Lower leg skin (tissue), 3 donors: ENCODE results near the gene CCDC177.

Source experiments
- POLR2A ChIP-seq, 2 donors: fragments of 450-650 bp; IDR thresholded peaks; one replicate each; pipeline ENCODE4 v1.6.1; 2016 to 2017; ENCODE audit warnings: antibody characterized with exemption in 2 of 2, mild to moderate bottlenecking in 1 of 2, moderate library complexity in 1 of 2
- TF ChIP-seq, protein P1 (sequence below), 3 donors: fragments of 450-650 bp; IDR thresholded peaks; one replicate each; pipeline ENCODE4 v1.5.1; 2016; ENCODE audit warnings: antibody characterized with exemption in 3 of 3, mild to moderate bottlenecking in 3 of 3, moderate library complexity in 2 of 3

DNA sequence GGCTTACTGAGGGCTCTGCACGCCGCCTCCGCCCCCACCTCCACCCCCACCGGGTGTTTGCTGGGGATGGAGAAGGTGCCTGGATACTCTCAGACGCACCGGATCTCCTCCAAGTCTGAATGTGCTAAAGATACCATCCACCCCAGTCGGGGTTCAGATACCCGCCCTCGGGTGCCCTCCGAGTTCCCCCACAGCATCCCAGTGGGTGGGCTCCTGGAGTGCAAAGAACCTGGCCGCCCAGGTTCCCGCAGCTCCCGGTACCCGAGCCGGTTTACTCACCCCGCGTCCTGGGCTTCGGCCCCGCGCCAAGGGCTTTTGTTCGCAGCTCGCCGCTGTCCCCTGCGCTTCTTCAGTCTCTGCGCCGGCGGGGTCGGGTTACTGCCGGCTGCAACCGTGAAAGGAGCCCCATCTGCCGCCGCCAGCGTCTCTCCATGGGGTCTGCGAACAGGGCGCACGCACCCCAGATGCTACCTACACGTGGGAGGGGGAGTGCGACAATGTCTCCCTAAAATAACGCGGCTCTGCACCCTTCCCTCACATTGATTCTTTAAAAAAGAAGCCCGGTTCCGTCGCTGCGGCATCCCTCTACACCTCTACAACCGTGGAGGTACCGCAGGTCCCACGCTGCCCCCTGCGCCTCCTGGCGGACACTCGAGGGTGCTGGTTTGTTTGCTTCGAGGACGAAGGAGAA is at the start of gene CCDC177:
- no peak for TF ChIP-seq POLR2A (IDR thresholded peaks at IDR 0.05)
- TF ChIP-seq, protein P1, sequence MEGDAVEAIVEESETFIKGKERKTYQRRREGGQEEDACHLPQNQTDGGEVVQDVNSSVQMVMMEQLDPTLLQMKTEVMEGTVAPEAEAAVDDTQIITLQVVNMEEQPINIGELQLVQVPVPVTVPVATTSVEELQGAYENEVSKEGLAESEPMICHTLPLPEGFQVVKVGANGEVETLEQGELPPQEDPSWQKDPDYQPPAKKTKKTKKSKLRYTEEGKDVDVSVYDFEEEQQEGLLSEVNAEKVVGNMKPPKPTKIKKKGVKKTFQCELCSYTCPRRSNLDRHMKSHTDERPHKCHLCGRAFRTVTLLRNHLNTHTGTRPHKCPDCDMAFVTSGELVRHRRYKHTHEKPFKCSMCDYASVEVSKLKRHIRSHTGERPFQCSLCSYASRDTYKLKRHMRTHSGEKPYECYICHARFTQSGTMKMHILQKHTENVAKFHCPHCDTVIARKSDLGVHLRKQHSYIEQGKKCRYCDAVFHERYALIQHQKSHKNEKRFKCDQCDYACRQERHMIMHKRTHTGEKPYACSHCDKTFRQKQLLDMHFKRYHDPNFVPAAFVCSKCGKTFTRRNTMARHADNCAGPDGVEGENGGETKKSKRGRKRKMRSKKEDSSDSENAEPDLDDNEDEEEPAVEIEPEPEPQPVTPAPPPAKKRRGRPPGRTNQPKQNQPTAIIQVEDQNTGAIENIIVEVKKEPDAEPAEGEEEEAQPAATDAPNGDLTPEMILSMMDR (IDR thresholded peaks at IDR 0.05), result no peak
